GM13977 (cell line): ENCODE data around the gene NEURL2.

Experiments used
- DNase-seq: peaks from one replicate; pipeline ENCODE4 v3.0.0; 2012; ENCODE audit warnings: low spot score
- in situ Hi-C: fragments of 300-500 bp; cut with MboI; formaldehyde crosslinking; loops from one replicate; pipeline ENCODE4 v1.12.0; 2022; ENCODE audit warnings: low sequenced_read_pairs, low pct_unique_long_range_greater_than_20kb, mixed read lengths, inconsistent platforms; ENCODE audit not compliant: unreplicated experiment
- TF ChIP-seq, protein P1 (sequence below): IDR thresholded peaks from 2 replicates; pipeline ENCODE4 v1.5.1; 2012; ENCODE audit warnings: mild to moderate bottlenecking, control low read depth; ENCODE audit not compliant: insufficient read depth; ENCODE audit errors: extremely low read depth, missing control alignments

Gene NEURL2

DNA sequence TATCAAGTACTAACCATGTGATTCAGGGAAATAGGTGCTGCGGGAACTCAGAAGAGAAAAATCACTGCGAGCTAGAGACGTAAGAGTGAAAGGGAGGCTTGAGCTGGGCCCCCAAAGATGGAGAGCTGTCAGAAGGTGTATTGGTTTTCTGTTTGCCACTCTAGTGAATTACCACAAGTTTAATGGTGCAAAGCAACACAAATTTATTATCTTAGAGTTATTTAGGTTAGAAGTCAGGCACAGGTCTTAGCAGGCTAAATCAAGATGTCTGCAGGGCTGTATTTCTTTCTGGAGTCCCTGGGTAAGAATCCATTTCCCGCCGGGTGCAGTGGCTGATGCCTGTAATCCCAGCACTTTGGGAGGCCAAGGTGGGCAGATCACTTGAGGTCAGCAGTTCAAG, 31.1 kb downstream of the NEURL2 start:
- in situ Hi-C loops, result no loop called here
- no peak for DNase-seq
- TF ChIP-seq, protein P1, sequence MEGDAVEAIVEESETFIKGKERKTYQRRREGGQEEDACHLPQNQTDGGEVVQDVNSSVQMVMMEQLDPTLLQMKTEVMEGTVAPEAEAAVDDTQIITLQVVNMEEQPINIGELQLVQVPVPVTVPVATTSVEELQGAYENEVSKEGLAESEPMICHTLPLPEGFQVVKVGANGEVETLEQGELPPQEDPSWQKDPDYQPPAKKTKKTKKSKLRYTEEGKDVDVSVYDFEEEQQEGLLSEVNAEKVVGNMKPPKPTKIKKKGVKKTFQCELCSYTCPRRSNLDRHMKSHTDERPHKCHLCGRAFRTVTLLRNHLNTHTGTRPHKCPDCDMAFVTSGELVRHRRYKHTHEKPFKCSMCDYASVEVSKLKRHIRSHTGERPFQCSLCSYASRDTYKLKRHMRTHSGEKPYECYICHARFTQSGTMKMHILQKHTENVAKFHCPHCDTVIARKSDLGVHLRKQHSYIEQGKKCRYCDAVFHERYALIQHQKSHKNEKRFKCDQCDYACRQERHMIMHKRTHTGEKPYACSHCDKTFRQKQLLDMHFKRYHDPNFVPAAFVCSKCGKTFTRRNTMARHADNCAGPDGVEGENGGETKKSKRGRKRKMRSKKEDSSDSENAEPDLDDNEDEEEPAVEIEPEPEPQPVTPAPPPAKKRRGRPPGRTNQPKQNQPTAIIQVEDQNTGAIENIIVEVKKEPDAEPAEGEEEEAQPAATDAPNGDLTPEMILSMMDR, result no peak

DNA sequence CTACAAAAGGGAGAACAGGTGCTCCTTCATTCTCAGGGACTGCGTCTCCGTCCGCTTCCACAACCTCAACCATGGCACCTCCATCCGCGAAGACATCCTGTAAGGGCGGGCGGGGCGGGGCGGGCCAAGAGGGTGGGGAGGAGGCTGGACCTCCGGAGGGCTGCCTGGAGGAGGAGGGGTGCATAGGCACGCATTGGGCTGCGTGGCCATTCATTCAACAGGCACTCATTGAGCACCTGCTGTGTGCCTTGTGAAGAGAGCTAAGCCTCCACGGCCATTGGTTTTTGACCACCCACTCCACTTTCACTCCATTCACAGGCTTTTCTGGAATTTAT, 33.2 kb downstream of the NEURL2 start:
- in situ Hi-C loops, result no loop called here
- DNase-seq, result peak; percentile 73

DNA sequence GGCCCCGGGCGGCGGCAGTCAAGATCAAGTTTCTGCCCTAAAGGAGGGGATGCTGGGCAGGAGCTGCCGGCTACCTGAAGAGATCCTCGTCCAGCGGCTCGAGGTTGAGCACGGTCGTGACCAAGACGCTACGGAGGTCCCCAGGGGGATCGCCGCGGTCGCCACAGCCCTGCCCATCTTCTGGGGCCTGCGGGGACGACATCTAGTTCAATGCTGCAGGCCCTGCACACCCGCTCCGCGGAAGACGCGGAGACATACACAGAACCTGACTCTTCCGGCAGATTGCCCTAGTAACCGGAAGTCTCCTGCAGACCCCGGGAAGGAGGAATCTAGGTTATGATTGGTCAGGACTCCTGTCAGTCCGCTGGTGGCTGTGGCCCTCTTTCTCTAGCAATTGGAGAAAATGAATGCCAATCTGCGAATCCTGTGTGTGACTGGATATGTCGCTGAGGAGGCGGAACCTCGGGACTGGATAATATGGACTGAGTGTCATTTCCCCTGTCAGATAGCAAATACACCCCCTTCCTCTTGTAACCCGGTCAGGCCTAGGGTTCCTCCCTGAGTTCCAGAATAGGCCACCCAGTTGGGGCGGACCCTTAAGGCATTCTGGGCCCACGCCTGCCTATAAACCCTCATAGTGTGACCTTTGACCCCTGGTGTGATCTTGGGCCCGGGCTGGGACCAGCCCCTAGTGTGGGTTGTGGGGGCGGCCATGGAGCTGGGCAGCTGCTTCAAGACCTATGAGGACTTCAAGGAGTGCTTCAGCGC, 33.7 kb downstream of the NEURL2 start, which contains the start of the genes ACOT8 and ZSWIM3:
TSS of gene ACOT8 (minus strand) at position 279 of the 768 bp plus-strand sequence. CDS start at position 202, 77 bp downstream.
TSS of gene ZSWIM3 (plus strand) at position 501 of the 768 bp plus-strand sequence. CDS start at position 713, 212 bp downstream.
- in situ Hi-C loops, result no loop called here
- peak; percentile 98 for DNase-seq
- TF ChIP-seq, protein P1, result no peak

More for the DNA sequence above, 33.2 kb downstream of the NEURL2 start:
- TF ChIP-seq, protein P1, result no peak

DNA sequence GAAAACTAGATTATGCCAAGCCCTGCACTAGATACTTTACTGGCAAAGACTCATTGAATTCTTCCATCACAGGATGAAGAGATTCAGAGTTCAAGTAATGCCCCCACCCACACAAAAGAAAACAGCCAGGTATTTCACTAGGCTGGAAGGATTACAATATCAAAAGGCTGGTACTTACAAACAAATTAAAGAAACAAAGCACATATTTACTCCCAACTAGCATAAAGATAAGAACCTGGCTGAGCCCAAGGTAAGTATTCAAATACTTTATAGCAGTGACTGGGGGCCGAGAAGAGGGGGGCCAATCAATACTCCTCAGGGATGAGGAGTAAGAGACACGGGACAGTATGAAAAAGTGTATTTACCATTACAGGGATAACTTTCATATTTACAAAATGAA, 37.5 kb downstream of the NEURL2 start:
- DNase-seq, result no peak
- in situ Hi-C loops, result no loop called here
- TF ChIP-seq, protein P1, result no peak

DNA sequence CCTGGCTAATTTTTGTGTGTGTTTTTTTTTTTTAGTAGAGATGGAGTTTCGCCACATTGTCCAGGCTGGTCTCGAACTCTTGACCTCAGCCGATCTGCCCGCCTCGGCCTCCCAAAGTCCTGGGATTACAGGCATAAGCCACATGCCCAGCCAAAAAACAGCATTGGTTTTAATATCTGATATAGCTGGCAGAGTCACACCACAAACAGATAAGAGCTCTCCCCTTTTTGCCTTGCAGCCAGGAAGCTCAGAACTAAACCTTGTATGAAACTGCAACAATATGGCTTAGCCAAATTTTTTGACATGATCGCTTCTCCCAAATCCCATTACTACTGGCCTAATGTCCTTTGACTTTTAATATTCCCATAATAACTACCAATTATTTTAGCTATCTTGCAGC, 38.7 kb downstream of the NEURL2 start:
- no peak for DNase-seq
- TF ChIP-seq, protein P1, result no peak
- in situ Hi-C loops, result no loop called here

DNA sequence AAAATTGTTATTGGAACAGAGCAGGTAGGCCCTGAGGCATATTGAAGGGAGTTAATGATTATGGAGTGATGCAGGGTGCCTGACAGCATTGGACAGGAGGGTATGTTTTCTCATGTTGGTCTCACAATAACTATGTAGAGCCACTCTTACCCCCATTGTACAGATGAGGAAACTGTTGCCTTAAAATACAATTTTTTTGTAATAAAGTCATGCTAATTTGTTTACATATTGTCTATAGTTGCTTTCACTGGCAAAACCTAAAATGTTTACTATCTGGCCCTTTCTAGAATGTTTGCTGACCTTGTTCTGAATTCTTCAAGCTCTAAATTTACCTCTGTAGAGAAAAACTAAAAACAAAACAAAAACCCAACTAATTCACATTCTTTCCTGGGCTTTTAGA, 39.5 kb downstream of the NEURL2 start:
- TF ChIP-seq, protein P1, result no peak
- no peak for DNase-seq
- in situ Hi-C loops, result no loop called here
